Gastrocnemius medialis (tissue), 4 donors: ENCODE measurements around the gene ZNF865.

Experiments used
- POLR2A ChIP-seq, 2 donors: fragments of 450-650 bp; IDR thresholded peaks; one replicate each; pipeline ENCODE4 v1.6.1; 2017; ENCODE audit warnings: antibody characterized with exemption in 2 of 2, mild to moderate bottlenecking in 2 of 2, moderate library complexity in 2 of 2
- TF ChIP-seq, protein P1 (sequence below), 5 experiments: fragments of 450-650 bp in 3 of 5; fragments of 200-600 bp in 2 of 5; sonication (generic) in 2 of 5; IDR thresholded peaks in 4 of 5; conservative IDR thresholded peaks in 1 of 5; 1 replicate in 4 of 5; 2 replicates in 1 of 5; pipeline ENCODE4 v1.5.1; 2016 to 2019; ENCODE audit warnings: antibody characterized with exemption in 5 of 5, mild to moderate bottlenecking in 3 of 5, moderate library complexity in 3 of 5

GRCh38 chr19:55643887-55644176 is 38.4 kb downstream of the ZNF865 start:
- TF ChIP-seq, protein P1, sequence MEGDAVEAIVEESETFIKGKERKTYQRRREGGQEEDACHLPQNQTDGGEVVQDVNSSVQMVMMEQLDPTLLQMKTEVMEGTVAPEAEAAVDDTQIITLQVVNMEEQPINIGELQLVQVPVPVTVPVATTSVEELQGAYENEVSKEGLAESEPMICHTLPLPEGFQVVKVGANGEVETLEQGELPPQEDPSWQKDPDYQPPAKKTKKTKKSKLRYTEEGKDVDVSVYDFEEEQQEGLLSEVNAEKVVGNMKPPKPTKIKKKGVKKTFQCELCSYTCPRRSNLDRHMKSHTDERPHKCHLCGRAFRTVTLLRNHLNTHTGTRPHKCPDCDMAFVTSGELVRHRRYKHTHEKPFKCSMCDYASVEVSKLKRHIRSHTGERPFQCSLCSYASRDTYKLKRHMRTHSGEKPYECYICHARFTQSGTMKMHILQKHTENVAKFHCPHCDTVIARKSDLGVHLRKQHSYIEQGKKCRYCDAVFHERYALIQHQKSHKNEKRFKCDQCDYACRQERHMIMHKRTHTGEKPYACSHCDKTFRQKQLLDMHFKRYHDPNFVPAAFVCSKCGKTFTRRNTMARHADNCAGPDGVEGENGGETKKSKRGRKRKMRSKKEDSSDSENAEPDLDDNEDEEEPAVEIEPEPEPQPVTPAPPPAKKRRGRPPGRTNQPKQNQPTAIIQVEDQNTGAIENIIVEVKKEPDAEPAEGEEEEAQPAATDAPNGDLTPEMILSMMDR (IDR thresholded peaks at IDR 0.05 in 4 of 5, conservative IDR thresholded peaks at IDR 0.05 in 1 of 5) = no peak
- no peak for TF ChIP-seq POLR2A (IDR thresholded peaks at IDR 0.05)
